Measurements from ENCODE around the gene HTR3C. TPM values are rescaled to one million over a fixed set of nuclear protein-coding genes. Genes with fewer than 3 reads are reported as not detected.
"Not testable (repeated sequence)": the region's sequence is repeated elsewhere in the genome, so short reads cannot be mapped to it uniquely, and the experiment has no call there.

Gene HTR3C
- total RNA-seq, 6 experiments from 2014 or later, result not detected

- no peak overlapping the region for H3K27ac ChIP-seq
- intact Hi-C loops (cut with DNase I), result no loop called here
- no peak overlapping the region for H3K4me3 ChIP-seq
These were observed 30.5 kb upstream of the HTR3C start for GRCh38 chr3:184022323-184022722.

GRCh38 chr3:184025256-184025655 lies 27.6 kb upstream of the HTR3C start:
- H3K4me1 ChIP-seq; intact Hi-C loops (cut with DNase I); H3K27me3 ChIP-seq; H3K4me3 ChIP-seq; H3K36me3 ChIP-seq; H3K27ac ChIP-seq; H3K9me3 ChIP-seq; ATAC-seq; DNase-seq: not testable (repeated sequence)
- WGBS (ENCODE audit: insufficient coverage, low coverage, low lambda C conversion rate, missing lambda C conversion rate), result 50% methylated on average over 5 of the region's 5 CpGs

More at GRCh38 chr3:184022323-184022722, 30.5 kb upstream of the HTR3C start:
- no peak for DNase-seq
- H3K9me3 ChIP-seq, result no peaks in the 10 kb centered on the region
- H3K27me3 ChIP-seq, result no peaks in the 10 kb centered on the region
- no peaks in the 10 kb centered on the region for H3K4me1 ChIP-seq
- TF ChIP-seq CTCF (IDR thresholded peaks at IDR 0.05), result no peak
- no peak for TF ChIP-seq POLR2A (IDR thresholded peaks at IDR 0.05)
- WGBS (ENCODE audit: insufficient coverage, low coverage, low lambda C conversion rate, missing lambda C conversion rate), result 42% methylated on average over 7 of the region's 7 CpGs
- H3K36me3 ChIP-seq, result no peaks in the 10 kb centered on the region
- no peak for ATAC-seq

GRCh38 chr3:184028275-184028890 lies 24.5 kb upstream of the HTR3C start:
- H3K4me1 ChIP-seq; H3K4me3 ChIP-seq; H3K27ac ChIP-seq; DNase-seq; ATAC-seq; H3K27me3 ChIP-seq; H3K36me3 ChIP-seq; H3K9me3 ChIP-seq; intact Hi-C loops (cut with DNase I): not testable (repeated sequence)
- WGBS (ENCODE audit: insufficient coverage, low coverage, low lambda C conversion rate, missing lambda C conversion rate), result 83% methylated on average over 1 of the region's 1 CpG

- no peaks in the 10 kb centered on the region for H3K27me3 ChIP-seq
- intact Hi-C loops (cut with DNase I), result no loop called here
- ATAC-seq (no peak), DNase-seq (no peak)
- WGBS (ENCODE audit: insufficient coverage, low coverage, low lambda C conversion rate, missing lambda C conversion rate), result 38% methylated on average over 2 of the region's 2 CpGs
- no peaks in the 10 kb centered on the region for H3K4me1 ChIP-seq
- H3K9me3 ChIP-seq, result no peaks in the 10 kb centered on the region
- no peaks in the 10 kb centered on the region for H3K36me3 ChIP-seq
- H3K4me3 ChIP-seq, result no peak overlapping the region
- H3K27ac ChIP-seq, result no peak overlapping the region
- TF ChIP-seq POLR2A (IDR thresholded peaks at IDR 0.05) (no peak), CTCF (IDR thresholded peaks at IDR 0.05) (no peak)
These were observed 23.4 kb upstream of the HTR3C start for GRCh38 chr3:184029443-184029842.

- WGBS (ENCODE audit: insufficient coverage, low coverage, low lambda C conversion rate, missing lambda C conversion rate), result 58% methylated on average over 3 of the region's 3 CpGs
- DNase-seq (no peak), ATAC-seq (no peak)
These were observed 22.3 kb upstream of the HTR3C start for GRCh38 chr3:184030536-184030935.

More at GRCh38 chr3:184030536-184030935, 22.3 kb upstream of the HTR3C start:
- H3K27ac ChIP-seq, result no peak overlapping the region
- H3K36me3 ChIP-seq, result no peaks in the 10 kb centered on the region
- H3K9me3 ChIP-seq, result no peaks in the 10 kb centered on the region
- TF ChIP-seq POLR2A (IDR thresholded peaks at IDR 0.05) (no peak), CTCF (IDR thresholded peaks at IDR 0.05) (no peak)
- no peaks in the 10 kb centered on the region for H3K27me3 ChIP-seq
- intact Hi-C loops (cut with DNase I), result no loop called here
- H3K4me1 ChIP-seq, result no peaks in the 10 kb centered on the region
- no peak overlapping the region for H3K4me3 ChIP-seq

All from right lobe of liver (tissue), 6 donors.